CD4-positive, alpha-beta T cell (primary cell): Measurements from ENCODE around the gene GRK4. TPM values are rescaled to one million over a fixed set of nuclear protein-coding genes. Genes with fewer than 3 reads are reported as not detected.

Experiments
- ATAC-seq: fragments of 200-7000 bp; cut with Tn5 transposase; one replicate; pipeline ENCODE4 v1.10.0; 2022; ENCODE audit warnings: mild to moderate bottlenecking; ENCODE audit not compliant: poor library complexity
- CTCF ChIA-PET: fragments of 350-600 bp; sonication (Branson Sonifier 250); formaldehyde crosslinking; loops from one replicate; lab custom pipeline; 2021; ENCODE audit warnings: antibody characterized with exemption, inconsistent platforms; lab: Charles Lee
- POLR2A ChIA-PET: fragments of 350-600 bp; sonication (Branson Sonifier 250); formaldehyde crosslinking; loops from one replicate; lab custom pipeline; 2021; ENCODE audit warnings: antibody characterized with exemption, inconsistent platforms; lab: Charles Lee
- DNase-seq, 14 experiments: peaks; one replicate each; pipeline ENCODE4 v3.0.0-alpha.2; 2013 to 2020; ENCODE audit warnings: mixed read lengths in 2 of 14
- H3K27ac ChIP-seq, 2 donors: one replicate each; pipeline versions ENCODE4 v1.5.1 to v1.7.0; 2013; ENCODE audit warnings: low read length in 2 of 2, low read depth in 1 of 2, mild to moderate bottlenecking in 1 of 2
- H3K27me3 ChIP-seq, 2 experiments: 1 replicate in 1 of 2; 2 replicates in 1 of 2; pipeline versions ENCODE4 v1.6.1 to v1.7.0; 2013; ENCODE audit warnings: low read length in 2 of 2, control low read depth in 1 of 2, mild to moderate bottlenecking in 1 of 2, moderate library complexity in 1 of 2; ENCODE audit not compliant: insufficient read depth in 2 of 2, control insufficient read depth in 1 of 2
- H3K36me3 ChIP-seq: one replicate; pipeline ENCODE4 v1.6.1; 2013; ENCODE audit warnings: low read length, control low read depth; ENCODE audit not compliant: insufficient read depth
- H3K4me1 ChIP-seq: one replicate; pipeline ENCODE4 v1.6.1; 2013; ENCODE audit warnings: low read length, control low read depth; ENCODE audit not compliant: insufficient read depth
- H3K4me3 ChIP-seq: one replicate; pipeline ENCODE4 v1.5.1; 2013; ENCODE audit warnings: mild to moderate bottlenecking, low read length, moderate library complexity
- H3K9me3 ChIP-seq, 2 experiments: 1 replicate in 1 of 2; 2 replicates in 1 of 2; pipeline versions ENCODE4 v1.6.1 to v1.7.0; 2013; ENCODE audit warnings: low read length in 2 of 2, mild to moderate bottlenecking in 2 of 2, control low read depth in 1 of 2, moderate library complexity in 1 of 2; ENCODE audit not compliant: control insufficient read depth in 1 of 2, insufficient read depth in 1 of 2
- H3K27ac Mint-ChIP-seq: one replicate; pipeline ENCODE4 v1.8.0; 2020; ENCODE audit warnings: mixed read lengths
- H3K27me3 Mint-ChIP-seq: one replicate; pipeline ENCODE4 v1.8.0; 2021; ENCODE audit warnings: mixed read lengths
- H3K36me3 Mint-ChIP-seq: one replicate; pipeline ENCODE4 v1.8.0; 2021; ENCODE audit warnings: low read depth, mixed read lengths
- H3K4me1 Mint-ChIP-seq: one replicate; pipeline ENCODE4 v1.8.0; 2021; ENCODE audit warnings: low read depth, mixed read lengths
- H3K4me3 Mint-ChIP-seq: one replicate; pipeline ENCODE4 v1.8.0; 2020; ENCODE audit warnings: mild to moderate bottlenecking, mixed read lengths
- H3K9me3 Mint-ChIP-seq: one replicate; pipeline ENCODE4 v1.8.0; 2020; ENCODE audit warnings: mixed read lengths
- CTCF ChIP-seq: fragments of 200-600 bp; IDR thresholded peaks from one replicate; pipeline ENCODE4 v1.8.0; 2022; ENCODE audit warnings: antibody characterized with exemption, mild to moderate bottlenecking
- intact Hi-C, 2 experiments: fragments of 100-400 bp; cut with DNase I in 1 of 2; cut with micrococcal nuclease in 1 of 2; formaldehyde crosslinking; loops; one replicate each; pipeline versions ENCODE4 v1.15.1 to v1.9.0; 2023 to 2025; cut with DNase I, micrococcal nuclease
- total RNA-seq, 174 experiments: library from RNA in 2 of 174; stranded (reverse) in 2 of 174; gene quantifications; one replicate each; pipeline ENCODE4 v1.2.3 and lab custom pipeline; 2021 to 2026

GRK4 gene
- total RNA-seq, 2 experiments from 2014 or later = 1.2 to 1.8 TPM

- H3K4me3 Mint-ChIP-seq = peak overlapping the region; percentile 96
- peak overlapping the region; percentile 99 for H3K27ac Mint-ChIP-seq
- ChIA-PET POLR2A (interaction anchor here (1.7 kb wide), 1 partner anchor 31 kb away, joined by 4 read pairs; the partner anchor contains the start of genes GRK4 and NOP14), CTCF (no interaction called here)
- Histone ChIP-seq H3K4me1 (peaks cover 60% of the 10 kb centered on the region), H3K27ac (peak overlapping the region; percentile 77), H3K36me3 (peaks cover 44% of the 10 kb centered on the region), H3K27me3 (no peaks in the 10 kb centered on the region), H3K4me3 (peak overlapping the region; percentile 68), H3K9me3 (no peaks in the 10 kb centered on the region)
- H3K9me3 Mint-ChIP-seq = no peaks in the 10 kb centered on the region
- DNase-seq = peak in 2 of 14 experiments; percentile 32 to 44
- H3K36me3 Mint-ChIP-seq = peaks cover 62% of the 10 kb centered on the region
- intact Hi-C loops = loop anchor here in 1 of 2 experiments (10.0 kb wide), 1 partner anchor 668 kb away; the partner anchor contains the start of gene MXD4
- no peak for TF ChIP-seq CTCF
- ATAC-seq = no peak
- H3K4me1 Mint-ChIP-seq = peaks cover 45% of the 10 kb centered on the region
- no peaks in the 10 kb centered on the region for H3K27me3 Mint-ChIP-seq
Measured at GRCh38 chr4:2932321-2932950, 30.9 kb upstream of the GRK4 start.

GRCh38 chr4:2932951-2933565, 30.3 kb upstream of the GRK4 start:
- Histone ChIP-seq H3K36me3 (peaks cover 46% of the 10 kb centered on the region), H3K4me1 (peaks cover 67% of the 10 kb centered on the region), H3K9me3 (no peaks in the 10 kb centered on the region), H3K27me3 (no peaks in the 10 kb centered on the region), H3K27ac (peak overlapping the region; percentile 77), H3K4me3 (peak overlapping the region; percentile 68)
- Mint-ChIP-seq H3K27ac (peak overlapping the region; percentile 99), H3K4me3 (peak overlapping the region; percentile 96), H3K4me1 (peaks cover 45% of the 10 kb centered on the region), H3K36me3 (peaks cover 62% of the 10 kb centered on the region), H3K27me3 (no peaks in the 10 kb centered on the region), H3K9me3 (no peaks in the 10 kb centered on the region)
- DNase-seq = peak in 4 of 14 experiments; percentile 33 to 57 (median 50)
- ChIA-PET CTCF (no interaction called here), POLR2A (interaction anchor here (1.7 kb wide), 1 partner anchor 30 kb away, joined by 4 read pairs; the partner anchor contains the start of genes GRK4 and NOP14)
- TF ChIP-seq CTCF = no peak
- intact Hi-C loops = loop anchor here in 1 of 2 experiments (10.0 kb wide), 1 partner anchor 668 kb away; the partner anchor contains the start of gene MXD4
- no peak for ATAC-seq

- Mint-ChIP-seq H3K4me1 (peaks cover 45% of the 10 kb centered on the region), H3K27me3 (no peaks in the 10 kb centered on the region), H3K9me3 (no peaks in the 10 kb centered on the region), H3K36me3 (peaks cover 57% of the 10 kb centered on the region), H3K27ac (peak overlapping the region; percentile 99), H3K4me3 (peak overlapping the region; percentile 96)
- Histone ChIP-seq H3K27me3 (no peaks in the 10 kb centered on the region), H3K4me1 (peaks cover 67% of the 10 kb centered on the region), H3K36me3 (peaks cover 44% of the 10 kb centered on the region), H3K9me3 (no peaks in the 10 kb centered on the region), H3K27ac (peak overlapping the region; percentile 77), H3K4me3 (peak overlapping the region; percentile 68)
- no peak for TF ChIP-seq CTCF
- ChIA-PET POLR2A (no interaction called here), CTCF (no interaction called here)
- peak in 1 of 14 experiments; percentile 51 for DNase-seq
- intact Hi-C loops = loop anchor here (1.0 to 10.0 kb wide), 6 partner anchors 30 to 669 kb away; partner anchors contain the start of genes ADD1 (in 1 of the 2), FAM193A (in 1 of the 2), GRK4 (in 1 of the 2) and MXD4 (in 1 of the 2)
- no peak for ATAC-seq
Measured at GRCh38 chr4:2933566-2934076, 29.8 kb upstream of the GRK4 start.
